HG03045 (cell line): Measurements from ENCODE around the gene PKNOX2.

Experiments
- ATAC-seq: cut with Tn5 transposase; IDR thresholded peaks from one replicate; pipeline ENCODE4 v1.9.1; 2021; ENCODE audit warnings: mild to moderate bottlenecking, moderate library complexity; ENCODE audit not compliant: unreplicated experiment

Gene PKNOX2

DNA sequence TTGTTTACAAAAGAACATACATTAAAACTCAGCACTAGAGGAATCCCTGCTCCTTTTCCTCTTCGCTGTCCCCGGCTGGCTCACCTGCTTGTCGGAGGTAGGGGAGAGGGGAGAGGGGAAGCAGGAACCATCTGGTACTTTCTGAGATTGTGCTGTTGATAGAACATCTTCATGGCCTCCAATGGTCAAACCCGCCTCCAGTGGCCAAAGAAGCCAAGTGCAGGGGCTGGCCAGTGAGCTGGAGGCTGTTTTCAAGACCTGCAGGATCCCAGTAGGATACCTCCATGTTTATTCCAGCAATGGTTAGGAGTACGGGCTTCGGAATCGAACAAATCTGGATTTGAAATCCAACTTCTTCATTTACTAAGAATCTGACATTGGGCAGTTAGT is 92.6 kb downstream of the PKNOX2 start:
- ATAC-seq, result no peak

DNA sequence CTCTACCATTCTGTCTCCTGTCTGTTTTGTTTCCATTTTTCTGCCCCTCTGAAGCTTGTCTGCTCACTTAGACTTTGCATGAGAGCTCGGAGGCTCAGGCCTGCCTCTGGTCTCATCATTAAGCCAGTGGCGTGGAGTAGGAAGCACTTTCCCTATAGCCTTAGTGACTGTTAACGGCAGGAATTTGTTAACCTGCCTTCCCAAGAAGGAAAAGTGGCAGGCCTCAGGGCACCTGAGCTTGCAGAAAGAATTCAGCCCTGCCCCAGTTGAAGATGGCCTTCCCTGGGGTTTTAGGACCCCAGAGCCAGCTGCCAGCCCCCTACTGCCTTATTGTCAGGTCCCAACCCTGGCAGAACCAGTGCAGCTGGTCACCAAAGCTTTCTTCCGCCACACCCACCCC is 93.2 kb downstream of the PKNOX2 start:
- ATAC-seq, result no peak

DNA sequence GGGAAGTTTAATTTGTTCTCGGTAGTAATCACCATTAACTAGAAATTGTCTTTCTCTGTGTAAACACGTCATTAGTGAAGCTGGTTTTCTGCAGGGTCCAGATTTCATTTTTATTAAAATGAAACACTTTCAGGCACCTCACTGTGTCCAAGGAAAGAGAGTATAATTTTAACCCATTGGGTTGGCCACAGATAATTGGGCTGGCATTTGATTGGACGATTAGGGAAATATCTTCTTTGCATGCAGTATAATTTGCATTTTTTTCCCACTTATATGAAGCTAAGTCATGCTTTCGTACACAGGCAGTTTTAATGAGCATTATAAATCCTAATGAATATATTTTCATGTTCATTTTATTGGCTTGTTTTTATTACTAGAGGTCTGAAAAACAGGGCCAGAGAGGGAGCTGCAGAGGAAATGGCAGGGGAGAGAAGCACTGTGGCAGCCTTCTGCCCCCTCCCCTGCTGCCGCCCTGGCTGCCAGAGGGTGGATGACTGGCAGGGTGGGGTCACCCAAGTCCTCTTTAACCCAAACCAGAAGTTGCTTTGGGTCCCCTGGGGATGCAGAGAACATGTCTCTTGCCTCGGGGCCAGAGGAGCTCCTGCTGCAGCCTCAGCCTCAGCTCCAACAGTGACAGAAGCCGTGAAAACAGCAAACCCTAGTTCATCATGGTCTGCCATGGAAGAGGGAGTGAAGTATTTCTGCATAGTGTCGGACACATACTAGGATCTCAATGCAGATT is 93.9 kb downstream of the PKNOX2 start:
- no peak for ATAC-seq

DNA sequence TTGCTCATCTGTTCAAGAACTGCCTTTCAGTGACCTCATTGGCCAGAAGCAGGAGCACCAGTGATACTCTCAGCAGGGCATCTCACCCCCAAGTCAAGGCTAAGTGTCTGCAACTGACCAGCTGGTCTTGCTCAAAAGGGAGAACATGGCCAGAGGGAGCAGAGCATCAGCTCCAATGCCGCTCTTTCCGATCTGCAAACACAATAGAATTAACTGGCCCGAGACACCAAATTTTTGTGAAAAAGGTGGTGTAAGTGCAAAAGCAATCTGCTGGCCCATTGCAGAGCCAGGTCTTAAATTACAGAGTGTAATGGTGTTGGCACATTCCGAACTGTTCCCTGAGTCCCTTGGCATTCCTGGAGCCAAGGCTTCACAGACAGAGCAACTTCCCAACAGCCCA is 97.0 kb downstream of the PKNOX2 start:
- no peak for ATAC-seq

DNA sequence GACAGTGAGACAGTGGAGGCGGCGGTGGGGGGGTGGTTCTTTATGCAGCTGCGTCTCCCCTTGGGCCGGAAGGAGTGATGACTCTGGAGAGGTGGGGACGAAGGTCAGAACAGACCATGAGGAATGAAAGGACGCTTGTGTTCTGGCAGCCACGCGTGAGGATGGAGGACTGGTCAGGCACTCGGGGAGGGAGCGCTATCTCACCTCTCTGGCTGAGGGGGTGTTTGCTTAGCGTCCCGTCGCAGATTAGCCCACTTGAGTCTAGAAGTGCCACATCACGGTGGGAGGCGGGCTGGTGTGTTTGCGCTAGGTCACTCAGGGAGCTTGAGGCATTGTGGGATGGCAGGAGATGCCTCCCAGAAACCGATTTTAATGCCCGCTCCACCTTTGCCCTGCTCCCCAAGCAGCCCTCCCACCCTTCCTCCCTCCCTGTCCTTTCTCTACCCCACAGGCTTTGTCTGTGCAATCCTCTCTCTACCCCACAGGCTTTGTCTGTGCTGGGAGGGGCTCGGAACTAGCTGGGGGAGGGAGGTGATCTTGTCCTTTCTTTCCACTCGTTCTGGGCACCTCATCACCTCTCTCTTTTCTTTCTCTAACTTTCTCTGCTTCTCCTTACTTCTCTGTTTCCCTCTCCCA is 97.8 kb downstream of the PKNOX2 start:
- no peak for ATAC-seq

DNA sequence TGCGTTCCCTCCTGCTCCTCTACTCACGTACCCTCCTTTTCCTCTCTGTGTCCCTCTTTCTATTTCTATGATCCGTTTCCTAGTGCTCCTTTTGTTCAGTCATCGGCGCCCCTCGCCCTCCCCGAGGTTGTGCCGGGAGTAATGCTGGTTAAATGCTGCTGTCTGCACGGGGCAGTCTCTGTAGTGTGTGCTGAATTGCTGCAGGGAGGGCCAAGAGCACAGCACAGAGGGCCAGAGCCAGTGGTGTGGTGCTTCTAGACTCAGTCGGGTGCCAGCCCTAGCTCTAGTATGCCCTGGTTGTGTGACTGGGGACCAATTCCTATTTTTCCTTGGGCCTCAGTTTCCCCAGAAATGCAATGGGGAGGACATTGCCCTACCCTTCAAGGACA is 98.3 kb downstream of the PKNOX2 start:
- no peak for ATAC-seq

DNA sequence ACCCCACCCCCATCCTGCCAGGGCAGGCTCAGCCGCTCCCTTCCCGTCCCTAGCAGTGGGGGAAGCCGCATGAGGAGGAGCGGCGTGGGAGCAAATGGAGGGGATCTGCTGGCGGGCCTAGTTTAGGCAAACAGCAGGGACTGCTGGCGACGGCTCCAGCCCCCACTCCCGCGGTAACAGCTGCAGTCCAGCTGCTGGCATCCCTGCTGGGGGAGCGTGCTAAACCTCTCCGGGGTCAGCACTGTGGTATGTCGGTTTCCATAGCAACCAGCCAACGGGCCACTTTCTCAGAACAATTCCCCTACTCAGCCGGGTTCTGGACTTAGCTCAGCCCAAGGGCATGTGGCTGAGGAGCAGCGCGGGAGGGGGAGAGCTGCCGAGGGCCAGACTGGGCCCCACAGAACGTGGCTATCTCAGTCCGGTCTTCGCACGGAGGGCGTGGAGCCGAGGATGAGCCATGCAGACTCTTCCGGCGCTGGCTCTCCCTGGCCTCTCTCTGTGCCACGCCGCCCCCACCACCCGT is 98.8 kb downstream of the PKNOX2 start:
- ATAC-seq, result no peak

DNA sequence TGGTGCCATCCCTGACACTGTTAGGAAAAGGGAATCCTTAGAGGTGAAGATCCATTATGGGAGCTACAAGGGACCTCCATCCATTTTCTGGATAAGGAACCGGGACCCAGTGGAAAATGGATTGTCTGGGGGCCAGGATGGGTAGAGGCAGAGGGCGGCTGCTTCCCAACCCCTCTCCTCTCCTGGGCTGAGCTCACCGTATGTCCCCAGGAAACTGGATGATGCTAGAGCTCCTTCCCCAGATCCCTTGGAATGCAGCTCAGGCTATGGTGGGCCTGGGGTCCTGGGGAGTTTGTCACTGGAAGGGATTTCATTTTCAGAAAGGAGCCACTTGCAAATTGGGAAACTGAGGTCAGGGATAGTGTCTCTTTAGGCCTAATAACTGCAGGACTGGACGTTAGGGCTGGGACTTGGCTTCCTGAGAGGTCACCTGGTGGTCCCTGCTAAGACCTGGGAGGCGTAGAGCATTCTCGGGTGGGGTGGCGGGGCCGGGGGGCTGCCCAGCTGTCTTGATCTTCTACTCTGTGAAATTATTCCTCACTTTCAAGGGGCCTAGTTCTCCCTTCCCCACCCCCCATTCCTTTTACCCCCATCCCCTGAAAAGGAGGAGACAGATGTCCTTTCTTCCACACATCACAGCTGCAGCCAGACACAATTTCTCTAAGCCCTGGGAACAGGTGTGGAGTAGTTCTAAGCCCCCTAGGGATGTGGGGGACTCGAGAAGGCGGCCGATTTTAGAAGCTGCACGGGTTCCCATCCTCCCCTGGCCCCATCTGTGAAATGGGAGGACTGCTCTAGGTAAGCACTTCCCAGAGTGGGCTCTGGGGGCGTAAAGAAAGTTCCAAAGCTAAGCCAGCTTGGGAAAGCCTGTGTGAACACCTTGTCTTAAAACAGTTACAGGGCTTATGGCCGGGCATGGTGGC is 99.8 kb downstream of the PKNOX2 start:
- no peak for ATAC-seq

DNA sequence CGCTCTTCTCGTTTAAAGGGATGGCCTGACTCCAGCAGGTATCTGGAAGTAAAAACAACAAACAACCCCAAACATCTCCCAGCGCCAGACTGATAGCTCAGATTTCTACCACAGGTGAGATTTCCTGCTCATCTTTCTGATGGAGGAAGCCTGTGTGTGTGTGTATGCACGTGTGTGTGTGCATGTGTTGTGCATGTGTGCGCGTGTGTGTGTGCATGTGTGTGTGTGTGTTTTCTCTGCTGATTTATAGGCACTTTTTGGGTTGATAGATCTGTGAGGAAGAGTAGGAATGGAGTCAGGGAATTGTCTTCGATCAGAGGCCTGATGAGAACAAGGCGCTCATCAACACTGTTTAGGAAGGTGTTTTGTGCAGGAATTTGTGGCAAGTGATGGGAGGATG is 103.0 kb downstream of the PKNOX2 start:
- no peak for ATAC-seq

DNA sequence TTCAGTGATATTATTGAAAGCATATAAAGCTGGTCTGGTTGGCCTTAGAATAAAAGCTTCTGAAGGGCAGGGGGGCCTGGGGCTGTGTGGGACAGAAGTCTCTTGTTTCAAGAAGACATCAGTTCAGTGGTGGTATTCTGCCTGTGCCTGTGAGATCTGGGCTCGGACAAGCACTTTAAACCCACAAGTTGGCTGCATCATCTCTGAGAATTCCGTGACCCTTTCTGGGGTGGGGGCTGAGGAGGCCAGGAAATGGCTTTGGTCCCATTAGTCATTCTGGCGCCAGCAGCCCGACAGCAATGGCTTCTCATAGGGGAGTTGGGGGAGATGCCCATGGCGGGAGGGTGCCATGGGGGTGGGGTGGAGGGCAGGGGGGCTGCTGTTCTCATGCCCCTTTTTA is 104.1 kb downstream of the PKNOX2 start:
- ATAC-seq, result no peak

DNA sequence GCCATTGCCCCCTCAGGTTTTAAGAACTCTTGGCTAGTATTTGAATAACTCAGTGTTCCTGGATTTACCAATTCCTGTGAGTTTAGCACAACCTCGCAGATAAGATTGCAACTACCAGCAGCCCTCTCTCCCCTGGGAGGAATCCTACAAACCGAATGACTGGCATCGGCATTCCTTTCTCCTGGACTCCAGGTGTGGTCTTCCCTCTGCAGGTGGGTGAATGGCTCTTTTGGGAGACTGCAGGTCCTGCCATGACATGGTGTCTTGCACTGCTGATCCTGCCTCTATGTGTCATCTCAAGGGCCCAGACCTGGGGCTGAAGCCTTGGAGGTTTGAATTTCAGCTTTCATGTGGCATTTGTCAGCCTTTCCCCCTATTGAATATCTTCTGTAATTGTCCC is 105.6 kb downstream of the PKNOX2 start:
- ATAC-seq, result no peak

DNA sequence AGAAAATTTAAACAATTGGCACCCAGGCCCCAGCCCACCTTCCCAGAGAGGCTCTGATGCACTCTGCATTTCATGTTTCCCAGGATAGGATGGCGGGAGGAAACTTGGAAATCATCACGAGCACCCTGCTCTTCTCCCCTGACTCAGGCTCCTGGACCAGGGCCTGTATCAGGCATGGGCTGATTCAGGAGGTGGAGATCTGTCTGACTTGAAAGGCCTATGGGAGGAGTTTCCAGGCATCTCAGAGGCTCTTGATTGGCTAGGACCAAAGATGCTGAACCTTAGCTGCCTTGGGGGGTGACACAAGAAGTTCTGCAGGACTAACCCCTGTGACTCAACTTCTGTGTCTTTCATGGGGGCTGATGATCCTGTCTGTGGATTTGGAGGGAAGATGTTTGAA is 106.2 kb downstream of the PKNOX2 start:
- ATAC-seq, result no peak

DNA sequence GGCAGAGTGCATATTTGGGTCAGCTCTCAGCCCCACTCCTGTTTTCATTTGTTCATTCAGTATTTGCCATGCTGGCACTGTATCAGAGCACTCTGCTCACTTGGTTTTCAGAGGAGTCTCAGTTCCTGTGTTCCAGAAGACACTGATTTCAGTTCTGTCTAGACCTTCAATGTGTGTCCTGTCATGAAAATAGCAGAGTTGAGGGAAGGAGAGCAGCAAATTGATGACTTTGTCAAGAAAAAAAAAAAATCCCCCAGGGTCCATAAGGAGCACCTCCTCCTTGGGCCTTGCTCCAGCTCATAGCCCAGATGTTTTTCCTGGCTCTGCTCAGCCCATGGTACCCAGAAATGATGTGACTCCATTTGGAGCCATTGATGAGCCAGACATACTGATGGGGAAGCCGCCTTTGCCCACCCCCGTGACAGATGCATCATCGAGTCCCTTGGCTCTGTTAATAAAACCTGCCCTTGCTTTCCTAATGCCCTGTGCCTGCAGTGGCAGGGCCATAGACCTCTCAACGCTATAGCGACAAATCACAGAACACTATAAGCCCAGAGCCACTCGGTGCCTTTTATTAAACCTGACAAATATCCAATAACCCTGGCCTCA is 107.0 kb downstream of the PKNOX2 start:
- ATAC-seq, result no peak

DNA sequence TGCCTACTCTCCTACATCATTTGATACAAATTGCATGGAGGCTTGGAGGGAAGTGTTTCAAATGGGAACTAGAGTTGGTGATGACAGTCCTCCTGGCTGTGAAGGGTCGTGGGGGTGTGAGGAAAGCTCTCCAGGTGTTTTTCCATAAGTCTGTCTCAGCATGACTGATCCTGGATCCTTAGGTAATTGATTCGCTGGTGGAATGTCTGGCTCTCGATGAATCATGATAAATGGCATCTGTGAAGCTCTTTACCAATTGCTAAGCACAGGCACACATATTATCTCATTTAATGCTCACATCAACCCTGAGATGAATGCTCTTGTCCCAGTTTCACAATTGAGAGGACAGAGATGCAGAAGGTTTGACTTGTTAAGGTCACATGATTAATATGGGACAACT is 107.5 kb downstream of the PKNOX2 start:
- ATAC-seq, result no peak

DNA sequence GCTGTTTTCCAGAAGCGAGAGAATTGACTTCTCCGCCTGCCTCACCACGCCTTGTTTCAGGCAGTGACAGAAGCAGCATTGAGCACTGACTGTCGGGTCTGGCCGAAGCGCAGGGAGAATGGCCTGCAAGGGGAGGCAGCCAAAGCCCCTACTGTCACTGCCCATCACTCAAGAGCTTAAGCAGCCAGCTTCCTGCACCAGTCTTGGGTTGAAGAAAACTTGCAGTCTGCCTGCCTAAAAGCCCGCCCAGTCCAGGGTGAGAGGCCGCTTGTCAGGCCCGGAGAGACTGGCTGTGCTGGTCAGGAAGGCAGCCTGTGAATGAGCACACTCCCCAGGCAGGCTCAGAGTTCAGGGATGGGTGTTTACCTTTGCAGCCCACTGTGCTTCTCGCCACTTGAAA is 108.3 kb downstream of the PKNOX2 start:
- ATAC-seq, result no peak

DNA sequence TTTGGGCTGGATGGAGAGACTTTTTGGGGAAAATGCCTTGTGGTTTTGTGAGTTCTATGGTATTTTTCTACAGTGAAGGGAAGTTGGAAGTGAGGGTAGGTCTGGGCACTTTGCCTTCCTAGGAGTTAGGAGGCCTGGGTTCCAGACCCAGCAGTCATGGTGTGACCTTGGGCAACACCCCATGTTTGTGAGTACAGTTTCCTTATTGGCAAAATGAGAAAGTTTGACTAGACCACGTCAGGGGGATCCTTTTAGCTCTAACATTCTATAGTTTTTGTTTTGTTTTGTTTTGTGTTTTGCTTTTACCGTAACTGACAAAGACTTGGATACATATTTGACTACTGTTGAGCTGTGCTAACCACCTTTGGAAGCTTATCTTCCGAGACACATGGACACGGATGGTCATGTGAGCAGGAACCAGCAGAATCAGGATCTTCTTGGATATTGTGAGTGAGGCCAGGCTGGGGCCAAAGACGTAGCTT is 109.0 kb downstream of the PKNOX2 start:
- ATAC-seq, result no peak

DNA sequence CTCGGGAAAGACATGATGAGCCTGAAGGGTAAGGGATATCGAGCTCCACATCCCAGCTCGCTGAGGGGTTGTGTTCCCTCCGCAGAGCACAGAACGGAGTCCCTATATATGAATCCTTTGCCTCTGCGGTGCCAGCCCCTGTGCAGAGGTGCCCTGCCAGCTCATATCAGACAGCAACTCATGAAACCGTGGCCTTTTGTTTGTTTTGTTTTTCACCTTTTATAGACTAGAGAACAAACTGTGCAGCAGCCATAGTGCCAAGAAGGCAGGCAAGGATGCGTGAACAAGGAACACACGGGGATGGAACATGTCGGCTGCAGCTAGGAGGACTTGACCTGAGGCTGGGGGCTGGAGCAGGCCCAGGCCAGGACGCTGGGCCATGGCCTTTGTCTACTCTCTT is 109.8 kb downstream of the PKNOX2 start:
- ATAC-seq, result no peak

DNA sequence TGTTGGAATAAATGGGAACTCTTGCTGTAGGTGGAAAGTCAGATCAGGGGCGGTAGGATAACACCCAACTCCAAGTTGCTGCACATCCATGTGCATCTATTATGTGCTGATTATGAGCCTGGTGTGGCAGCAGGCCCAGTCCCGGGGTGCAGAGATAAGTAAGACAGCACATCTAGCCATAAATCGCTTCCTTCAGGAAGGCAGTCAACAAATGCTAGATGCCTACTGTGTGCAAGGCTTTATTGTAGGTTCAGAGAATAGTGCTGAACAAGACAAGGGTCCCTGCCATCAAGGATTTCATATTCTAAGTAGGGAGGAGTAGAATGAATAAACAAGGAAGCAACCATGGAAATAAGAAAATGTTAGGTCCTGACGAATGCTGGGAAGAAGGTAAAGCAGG is 110.2 kb downstream of the PKNOX2 start:
- ATAC-seq, result no peak

DNA sequence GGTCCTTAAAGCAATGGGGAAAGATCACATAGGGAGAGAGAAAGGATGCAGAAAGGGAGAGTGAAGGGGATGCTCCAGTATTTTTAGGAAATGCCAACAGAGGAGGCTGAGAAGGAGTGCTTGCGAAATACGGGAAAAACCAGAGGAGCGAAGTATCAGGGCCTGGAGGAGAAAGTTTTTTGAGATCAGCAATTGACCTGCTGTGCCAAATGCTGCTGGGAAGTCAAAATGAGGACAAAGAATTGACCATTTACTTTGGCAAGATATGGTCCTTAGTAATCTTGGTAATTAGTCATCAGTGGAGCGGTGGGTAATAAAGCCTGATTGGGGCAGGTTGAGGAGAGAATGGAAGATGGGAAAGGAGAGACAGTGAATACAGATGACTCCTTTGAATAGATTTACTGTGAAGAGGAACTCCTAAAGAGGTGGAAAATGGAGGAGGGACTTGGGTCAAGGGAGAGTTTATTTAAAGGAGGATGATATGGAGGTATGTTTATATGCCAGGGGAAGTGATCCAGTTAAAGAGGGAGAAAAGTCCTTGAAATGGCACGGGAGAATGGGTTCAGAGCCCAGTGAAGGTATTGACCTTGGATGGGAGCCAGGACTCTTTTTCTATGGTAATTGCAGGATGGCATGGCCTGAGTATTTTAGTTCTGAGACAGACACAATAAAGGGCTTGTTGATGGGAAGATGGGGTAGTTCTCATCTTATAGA is 111.5 kb downstream of the PKNOX2 start:
- ATAC-seq, result no peak

DNA sequence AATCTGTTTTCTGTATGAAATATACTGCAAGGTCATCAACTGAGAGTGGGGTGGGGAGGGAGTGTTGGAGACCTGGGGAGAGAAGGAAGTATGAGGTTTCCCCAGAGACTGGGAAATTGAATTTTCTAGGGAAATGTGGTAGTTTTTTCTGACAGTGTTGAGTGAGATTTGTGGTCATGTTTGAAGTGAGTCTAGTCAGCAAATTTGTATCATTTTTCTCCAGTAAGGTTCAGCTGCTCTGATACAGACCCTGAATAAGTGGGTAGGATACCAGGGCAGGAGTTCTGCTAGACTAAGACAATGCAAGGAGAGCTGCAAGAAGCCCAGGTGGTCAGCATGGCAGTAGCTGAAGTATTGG is 112.0 kb downstream of the PKNOX2 start:
- no peak for ATAC-seq
